Left ventricle myocardium inferior (tissue), 1 donor: ENCODE results near the gene STX2. TPM values are rescaled to one million over a fixed set of nuclear protein-coding genes. Genes with fewer than 3 reads are reported as not detected.
"Not testable (repeated sequence)": the region's sequence is repeated elsewhere in the genome, so short reads cannot be mapped to it uniquely, and the experiment has no call there.

Experiments
- DNase-seq: peaks from one replicate; pipeline ENCODE4 v3.0.0-alpha.2; 2020
- H3K27ac ChIP-seq: fragments of 200-600 bp; replicated peaks from 2 replicates; pipeline ENCODE4 v1.8.0; 2021
- H3K27me3 ChIP-seq: fragments of 200-600 bp; 2 replicates; pipeline ENCODE4 v1.8.0; 2021; ENCODE audit warnings: low read depth
- H3K36me3 ChIP-seq: fragments of 200-600 bp; 2 replicates; pipeline ENCODE4 v1.8.0; 2021
- H3K4me1 ChIP-seq: fragments of 200-600 bp; 2 replicates; pipeline ENCODE4 v1.8.0; 2021
- H3K4me3 ChIP-seq: fragments of 200-600 bp; 2 replicates; pipeline ENCODE4 v1.8.0; 2021; ENCODE audit warnings: mild to moderate bottlenecking, moderate library complexity
- H3K9me3 ChIP-seq: fragments of 200-600 bp; replicated peaks from 2 replicates; pipeline ENCODE4 v1.8.0; 2021
- intact Hi-C: fragments of 100-400 bp; cut with micrococcal nuclease; formaldehyde crosslinking; loops from one replicate; pipeline ENCODE4 v1.11.0; 2022
- total RNA-seq: library from RNA; stranded (reverse); fragmentation: NEBNext Ultra II Directional; extraction: Animal tissue kit (Norgen Biotek cat#: 25700); gene quantifications from one replicate; pipeline ENCODE4 v1.2.1, GENCODE V29; 2021
- TF ChIP-seq, protein P1 (sequence below): fragments of 200-600 bp; IDR thresholded peaks from 2 replicates; pipeline ENCODE4 v1.8.0; 2021; ENCODE audit warnings: antibody characterized with exemption, mild to moderate bottlenecking, borderline replicate concordance
- donor health status: DM: no; HTN: yes; CAD: no; lungs with severe emphysema.

Gene STX2
- total RNA-seq, 1 donor from 2014 or later: 11.1 TPM

DNA sequence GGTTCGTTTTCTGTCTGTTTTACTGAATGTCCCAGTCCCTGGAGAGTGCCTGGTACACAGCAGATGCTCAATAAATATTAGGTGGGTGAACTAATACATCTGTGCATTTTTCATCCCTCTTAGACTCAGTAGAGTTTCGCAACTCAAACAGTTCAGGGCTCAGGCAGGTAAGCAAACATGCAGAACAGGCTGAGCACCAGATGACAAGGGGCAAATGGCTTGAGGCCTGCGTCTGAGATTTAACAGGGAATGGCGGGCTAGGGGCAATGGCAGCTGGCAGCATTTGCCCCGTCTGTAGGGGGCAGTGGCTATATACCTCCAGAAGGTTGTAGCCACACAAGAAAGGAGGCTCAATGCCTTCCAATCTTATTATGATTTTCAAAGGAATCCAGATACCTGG lies 24.2 kb upstream of the STX2 start:
- Histone ChIP-seq H3K36me3 (no peaks in the 10 kb centered on the region), H3K27me3 (no peaks in the 10 kb centered on the region), H3K4me3 (no peak overlapping the region), H3K9me3 (peaks cover 11% of the 10 kb centered on the region), H3K27ac (no peak overlapping the region), H3K4me1 (no peaks in the 10 kb centered on the region)
- DNase-seq: no peak
- TF ChIP-seq, protein P1, sequence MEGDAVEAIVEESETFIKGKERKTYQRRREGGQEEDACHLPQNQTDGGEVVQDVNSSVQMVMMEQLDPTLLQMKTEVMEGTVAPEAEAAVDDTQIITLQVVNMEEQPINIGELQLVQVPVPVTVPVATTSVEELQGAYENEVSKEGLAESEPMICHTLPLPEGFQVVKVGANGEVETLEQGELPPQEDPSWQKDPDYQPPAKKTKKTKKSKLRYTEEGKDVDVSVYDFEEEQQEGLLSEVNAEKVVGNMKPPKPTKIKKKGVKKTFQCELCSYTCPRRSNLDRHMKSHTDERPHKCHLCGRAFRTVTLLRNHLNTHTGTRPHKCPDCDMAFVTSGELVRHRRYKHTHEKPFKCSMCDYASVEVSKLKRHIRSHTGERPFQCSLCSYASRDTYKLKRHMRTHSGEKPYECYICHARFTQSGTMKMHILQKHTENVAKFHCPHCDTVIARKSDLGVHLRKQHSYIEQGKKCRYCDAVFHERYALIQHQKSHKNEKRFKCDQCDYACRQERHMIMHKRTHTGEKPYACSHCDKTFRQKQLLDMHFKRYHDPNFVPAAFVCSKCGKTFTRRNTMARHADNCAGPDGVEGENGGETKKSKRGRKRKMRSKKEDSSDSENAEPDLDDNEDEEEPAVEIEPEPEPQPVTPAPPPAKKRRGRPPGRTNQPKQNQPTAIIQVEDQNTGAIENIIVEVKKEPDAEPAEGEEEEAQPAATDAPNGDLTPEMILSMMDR: no peak
- intact Hi-C loops: no loop called here

- H3K27me3 ChIP-seq, H3K27ac ChIP-seq, H3K36me3 ChIP-seq, H3K4me3 ChIP-seq, DNase-seq, intact Hi-C loops, H3K9me3 ChIP-seq, H3K4me1 ChIP-seq: not testable (repeated sequence)
Observed at GRCh38 chr12:130862771-130863170, 23.7 kb upstream of the STX2 start.

DNA sequence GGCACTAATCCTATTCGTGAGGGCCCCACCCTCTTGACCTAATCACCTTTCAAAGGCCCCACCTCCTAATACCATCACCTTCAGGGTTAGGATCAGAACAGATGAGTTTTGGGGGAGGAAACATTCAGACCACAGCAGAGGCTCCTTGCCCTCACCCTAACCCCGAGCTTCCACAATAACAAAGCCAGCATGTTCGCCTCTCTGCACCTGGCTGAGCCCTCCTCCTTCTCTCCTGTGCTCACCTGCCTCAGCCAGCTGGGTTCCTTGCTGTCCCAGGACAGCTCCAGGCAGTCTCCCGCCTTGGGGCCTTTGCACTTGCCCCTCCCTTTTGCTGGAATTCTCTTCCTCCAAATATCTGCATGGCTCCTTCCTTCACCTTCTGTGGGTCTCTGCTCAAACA lies 23.1 kb upstream of the STX2 start:
- intact Hi-C loops: no loop called here
- TF ChIP-seq, protein P1: no peak
- DNase-seq: no peak

GRCh38 chr12:130860311-130860710 lies 21.3 kb upstream of the STX2 start:
- intact Hi-C loops: no loop called here
- Histone ChIP-seq H3K27me3 (peaks cover 22% of the 10 kb centered on the region), H3K27ac (no peak overlapping the region), H3K36me3 (no peaks in the 10 kb centered on the region), H3K9me3 (peaks cover 11% of the 10 kb centered on the region), H3K4me1 (no peaks in the 10 kb centered on the region), H3K4me3 (no peak overlapping the region)
- DNase-seq: no peak
- TF ChIP-seq, protein P1: no peak

More for the DNA sequence above, 23.1 kb upstream of the STX2 start:
- Histone ChIP-seq H3K9me3 (peaks cover 8% of the 10 kb centered on the region), H3K4me1 (no peaks in the 10 kb centered on the region), H3K36me3 (no peaks in the 10 kb centered on the region), H3K4me3 (no peak overlapping the region), H3K27me3 (peaks cover 5% of the 10 kb centered on the region), H3K27ac (no peak overlapping the region)

GRCh38 chr12:130859161-130859560 lies 20.1 kb upstream of the STX2 start:
- H3K9me3 ChIP-seq: peaks cover 11% of the 10 kb centered on the region
- intact Hi-C loops: no loop called here
- TF ChIP-seq, protein P1: no peak
- no peaks in the 10 kb centered on the region for H3K36me3 ChIP-seq
- DNase-seq: no peak
- peaks cover 33% of the 10 kb centered on the region for H3K27me3 ChIP-seq
- H3K4me1 ChIP-seq: no peaks in the 10 kb centered on the region
- no peak overlapping the region for H3K4me3 ChIP-seq
- H3K27ac ChIP-seq: no peak overlapping the region

GRCh38 chr12:130858084-130858483 lies 19.0 kb upstream of the STX2 start:
- DNase-seq: no peak
- Histone ChIP-seq H3K36me3 (no peaks in the 10 kb centered on the region), H3K4me1 (no peaks in the 10 kb centered on the region), H3K27ac (no peak overlapping the region), H3K9me3 (peaks cover 11% of the 10 kb centered on the region), H3K27me3 (peaks cover 36% of the 10 kb centered on the region), H3K4me3 (no peak overlapping the region)
- TF ChIP-seq, protein P1: no peak
- intact Hi-C loops: no loop called here
